ENCODE data around the gene YJU2.

DNA sequence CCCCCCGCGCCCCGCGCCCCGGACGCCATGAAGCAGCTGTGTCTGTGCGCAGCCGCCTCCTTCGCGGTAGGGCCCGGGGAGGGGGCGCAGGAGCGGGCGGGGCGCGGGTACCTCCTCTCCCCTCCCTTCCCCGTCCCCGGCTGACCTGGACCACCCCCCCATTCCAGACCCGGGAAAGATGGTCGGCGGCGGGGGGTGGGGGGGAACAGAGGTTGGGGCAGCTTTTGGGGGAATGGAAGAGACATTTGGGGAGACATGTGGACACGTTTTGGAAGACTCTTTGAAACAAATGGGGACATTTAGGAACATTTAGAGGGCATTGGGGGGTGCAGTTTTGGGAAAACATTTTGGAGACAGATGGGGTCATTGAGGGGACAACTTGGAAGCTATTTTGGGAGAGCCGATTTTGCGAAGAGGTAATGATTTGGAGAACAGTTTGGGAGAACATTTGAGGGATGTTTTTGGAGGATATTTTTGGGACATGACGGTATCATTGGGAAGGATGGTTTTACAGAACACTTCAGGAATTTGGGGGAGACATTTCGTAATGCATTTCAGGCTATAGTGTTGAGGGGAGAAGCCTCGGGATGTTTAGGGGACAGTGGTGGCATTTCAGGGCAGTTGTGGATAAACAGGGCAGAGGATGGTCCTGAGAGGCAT is 48.3 kb upstream of the YJU2 start:
- TF ChIP-seq, protein P1, sequence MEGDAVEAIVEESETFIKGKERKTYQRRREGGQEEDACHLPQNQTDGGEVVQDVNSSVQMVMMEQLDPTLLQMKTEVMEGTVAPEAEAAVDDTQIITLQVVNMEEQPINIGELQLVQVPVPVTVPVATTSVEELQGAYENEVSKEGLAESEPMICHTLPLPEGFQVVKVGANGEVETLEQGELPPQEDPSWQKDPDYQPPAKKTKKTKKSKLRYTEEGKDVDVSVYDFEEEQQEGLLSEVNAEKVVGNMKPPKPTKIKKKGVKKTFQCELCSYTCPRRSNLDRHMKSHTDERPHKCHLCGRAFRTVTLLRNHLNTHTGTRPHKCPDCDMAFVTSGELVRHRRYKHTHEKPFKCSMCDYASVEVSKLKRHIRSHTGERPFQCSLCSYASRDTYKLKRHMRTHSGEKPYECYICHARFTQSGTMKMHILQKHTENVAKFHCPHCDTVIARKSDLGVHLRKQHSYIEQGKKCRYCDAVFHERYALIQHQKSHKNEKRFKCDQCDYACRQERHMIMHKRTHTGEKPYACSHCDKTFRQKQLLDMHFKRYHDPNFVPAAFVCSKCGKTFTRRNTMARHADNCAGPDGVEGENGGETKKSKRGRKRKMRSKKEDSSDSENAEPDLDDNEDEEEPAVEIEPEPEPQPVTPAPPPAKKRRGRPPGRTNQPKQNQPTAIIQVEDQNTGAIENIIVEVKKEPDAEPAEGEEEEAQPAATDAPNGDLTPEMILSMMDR (IDR thresholded peaks at IDR 0.05): no peak
- no peak for TF ChIP-seq POLR2A (IDR thresholded peaks at IDR 0.05)

Measured in tibial nerve (tissue), 3 donors.